ENCODE results near the gene SERPINA1. TPM values are rescaled to one million over a fixed set of nuclear protein-coding genes. Genes with fewer than 3 reads are reported as not detected.

The SERPINA1 gene
- total RNA-seq, 1 experiment from 2014 or later: 9.1 TPM

DNA sequence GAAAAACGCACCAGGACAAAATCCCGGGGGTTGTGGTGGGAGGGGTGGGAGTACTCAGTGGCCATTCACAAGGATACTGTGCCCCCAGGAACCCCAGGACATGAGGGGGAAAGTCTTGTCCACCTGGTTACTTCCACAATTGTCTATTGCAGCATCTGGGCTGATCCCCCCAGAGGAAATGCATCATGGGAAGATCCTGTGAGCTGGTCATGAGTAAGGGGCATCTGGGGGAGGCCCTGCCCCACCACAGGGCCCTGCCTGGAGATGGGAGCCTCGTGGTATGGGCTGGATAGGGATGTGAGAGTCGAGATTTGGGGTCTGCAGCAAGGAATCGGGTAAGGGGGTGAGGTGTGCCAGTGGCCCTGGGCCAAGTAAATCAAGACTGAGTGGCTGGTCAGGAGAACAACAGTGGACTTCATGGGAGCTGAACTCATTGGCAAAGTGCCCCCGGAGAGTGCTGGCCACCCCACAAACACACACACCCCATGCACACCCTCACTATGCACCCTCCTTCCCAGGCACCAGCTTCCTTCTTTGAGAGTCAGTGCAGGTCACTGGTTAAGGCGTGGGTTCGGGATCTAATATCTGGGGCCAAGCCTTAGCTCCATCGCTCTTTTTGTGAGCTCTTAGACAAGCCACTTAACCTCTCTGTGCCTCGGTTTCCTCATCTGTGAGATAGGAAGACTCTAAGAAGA, 3.0 kb upstream of the SERPINA1 start:
- RAD21 ChIA-PET (ENCODE audit: low non-redundant PET in 1 of 2, low total read pairs in 2 of 2, uncharacterized antibody in 2 of 2, unreplicated experiment in 2 of 2): no interaction called here
- no peak for ATAC-seq
- Histone ChIP-seq H3K27ac (ENCODE audit: low read depth, low read length) (no peak overlapping the region), H3K4me2 (ENCODE audit: low read length) (peak overlapping the region; percentile 65; the same call in 1 of the 2 replicates), H3K4me3 (replicated peaks in 1 of 2; ENCODE audit: low read depth in 1 of 2, low read length in 2 of 2) (no peak overlapping the region), H3K9ac (ENCODE audit: low read length) (no peak overlapping the region), H3K27me3 (ENCODE audit: insufficient read depth, low read length) (no peaks in the 10 kb centered on the region), H2AFZ (ENCODE audit: low read depth, low read length, poor library complexity, severe bottlenecking) (no peak overlapping the region), H3K9me3 (ENCODE audit: control insufficient read depth in 1 of 2, insufficient read depth in 1 of 2, low read depth in 1 of 2, low read length in 2 of 2) (no peaks in the 10 kb centered on the region), H3K79me2 (ENCODE audit: insufficient read depth, low read length) (no peaks in the 10 kb centered on the region), H3K4me1 (ENCODE audit: control insufficient read depth in 1 of 2, insufficient read depth in 2 of 2, low read length in 2 of 2) (peaks cover 10 to 27% of the 10 kb centered on the region in 2 experiments), H3K9me2 (ENCODE audit: insufficient read depth) (no peaks in the 10 kb centered on the region), H3K36me3 (ENCODE audit: control insufficient read depth in 1 of 2, insufficient read depth in 2 of 2, low read length in 2 of 2) (no peaks in the 10 kb centered on the region), H4K20me1 (ENCODE audit: insufficient read depth) (no peaks in the 10 kb centered on the region)
- intact Hi-C loops (cut with micrococcal nuclease): no loop called here
- POLR2A ChIA-PET: no interaction called here
- BruUV-seq (replicated peaks): no TSS peak
- TF ChIP-seq, protein P1, sequence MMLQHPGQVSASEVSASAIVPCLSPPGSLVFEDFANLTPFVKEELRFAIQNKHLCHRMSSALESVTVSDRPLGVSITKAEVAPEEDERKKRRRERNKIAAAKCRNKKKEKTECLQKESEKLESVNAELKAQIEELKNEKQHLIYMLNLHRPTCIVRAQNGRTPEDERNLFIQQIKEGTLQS (IDR thresholded peaks at IDR 0.05): no peak
- TF ChIP-seq SRF (IDR thresholded peaks at IDR 0.05; ENCODE audit: low read depth) (no peak), POLR2AphosphoS5 (IDR thresholded peaks at IDR 0.05; ENCODE audit: low read depth, low read length) (no peak), ELF1 (IDR thresholded peaks at IDR 0.05; ENCODE audit: borderline replicate concordance, low read depth) (no peak), CBX3 (IDR thresholded peaks at IDR 0.05; ENCODE audit: low read depth) (no peak), POLR2A (IDR thresholded peaks at IDR 0.05; ENCODE audit: borderline replicate concordance, extremely low read depth, insufficient read depth, insufficient read length) (no peak), TCF7L2 (IDR thresholded peaks at IDR 0.05; ENCODE audit: borderline replicate concordance, extremely low read depth, insufficient read depth, insufficient read length) (no peak), RAD21 (IDR thresholded peaks at IDR 0.05; ENCODE audit: low read depth) (no peak), EGR1 (IDR thresholded peaks at IDR 0.05; ENCODE audit: low read depth) (no peak), SIN3A (IDR thresholded peaks at IDR 0.05; ENCODE audit: low read depth) (no peak), ZNF274 (IDR thresholded peaks at IDR 0.05; ENCODE audit: low read depth, low read length) (no peak), JUND (IDR thresholded peaks at IDR 0.05) (no peak), EZH2 (IDR thresholded peaks at IDR 0.05) (no peak), EZH2phosphoT487 (IDR thresholded peaks at IDR 0.05; ENCODE audit: borderline replicate concordance) (no peak), SP1 (IDR thresholded peaks at IDR 0.05; ENCODE audit: low read depth) (no peak), FOSL1 (IDR thresholded peaks at IDR 0.05; ENCODE audit: low read depth) (no peak), YY1 (IDR thresholded peaks at IDR 0.05; ENCODE audit: extremely low read depth, insufficient replicate concordance, low read depth, low read length) (no peak)
- TF ChIP-seq, protein P2, sequence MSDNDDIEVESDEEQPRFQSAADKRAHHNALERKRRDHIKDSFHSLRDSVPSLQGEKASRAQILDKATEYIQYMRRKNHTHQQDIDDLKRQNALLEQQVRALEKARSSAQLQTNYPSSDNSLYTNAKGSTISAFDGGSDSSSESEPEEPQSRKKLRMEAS (IDR thresholded peaks at IDR 0.05): no peak
- TF ChIP-seq, protein P3, sequence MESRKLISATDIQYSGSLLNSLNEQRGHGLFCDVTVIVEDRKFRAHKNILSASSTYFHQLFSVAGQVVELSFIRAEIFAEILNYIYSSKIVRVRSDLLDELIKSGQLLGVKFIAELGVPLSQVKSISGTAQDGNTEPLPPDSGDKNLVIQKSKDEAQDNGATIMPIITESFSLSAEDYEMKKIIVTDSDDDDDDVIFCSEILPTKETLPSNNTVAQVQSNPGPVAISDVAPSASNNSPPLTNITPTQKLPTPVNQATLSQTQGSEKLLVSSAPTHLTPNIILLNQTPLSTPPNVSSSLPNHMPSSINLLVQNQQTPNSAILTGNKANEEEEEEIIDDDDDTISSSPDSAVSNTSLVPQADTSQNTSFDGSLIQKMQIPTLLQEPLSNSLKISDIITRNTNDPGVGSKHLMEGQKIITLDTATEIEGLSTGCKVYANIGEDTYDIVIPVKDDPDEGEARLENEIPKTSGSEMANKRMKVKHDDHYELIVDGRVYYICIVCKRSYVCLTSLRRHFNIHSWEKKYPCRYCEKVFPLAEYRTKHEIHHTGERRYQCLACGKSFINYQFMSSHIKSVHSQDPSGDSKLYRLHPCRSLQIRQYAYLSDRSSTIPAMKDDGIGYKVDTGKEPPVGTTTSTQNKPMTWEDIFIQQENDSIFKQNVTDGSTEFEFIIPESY (IDR thresholded peaks at IDR 0.05; ENCODE audit: extremely low read depth, insufficient replicate concordance, low read length): no peak
- TF ChIP-seq, protein P4, sequence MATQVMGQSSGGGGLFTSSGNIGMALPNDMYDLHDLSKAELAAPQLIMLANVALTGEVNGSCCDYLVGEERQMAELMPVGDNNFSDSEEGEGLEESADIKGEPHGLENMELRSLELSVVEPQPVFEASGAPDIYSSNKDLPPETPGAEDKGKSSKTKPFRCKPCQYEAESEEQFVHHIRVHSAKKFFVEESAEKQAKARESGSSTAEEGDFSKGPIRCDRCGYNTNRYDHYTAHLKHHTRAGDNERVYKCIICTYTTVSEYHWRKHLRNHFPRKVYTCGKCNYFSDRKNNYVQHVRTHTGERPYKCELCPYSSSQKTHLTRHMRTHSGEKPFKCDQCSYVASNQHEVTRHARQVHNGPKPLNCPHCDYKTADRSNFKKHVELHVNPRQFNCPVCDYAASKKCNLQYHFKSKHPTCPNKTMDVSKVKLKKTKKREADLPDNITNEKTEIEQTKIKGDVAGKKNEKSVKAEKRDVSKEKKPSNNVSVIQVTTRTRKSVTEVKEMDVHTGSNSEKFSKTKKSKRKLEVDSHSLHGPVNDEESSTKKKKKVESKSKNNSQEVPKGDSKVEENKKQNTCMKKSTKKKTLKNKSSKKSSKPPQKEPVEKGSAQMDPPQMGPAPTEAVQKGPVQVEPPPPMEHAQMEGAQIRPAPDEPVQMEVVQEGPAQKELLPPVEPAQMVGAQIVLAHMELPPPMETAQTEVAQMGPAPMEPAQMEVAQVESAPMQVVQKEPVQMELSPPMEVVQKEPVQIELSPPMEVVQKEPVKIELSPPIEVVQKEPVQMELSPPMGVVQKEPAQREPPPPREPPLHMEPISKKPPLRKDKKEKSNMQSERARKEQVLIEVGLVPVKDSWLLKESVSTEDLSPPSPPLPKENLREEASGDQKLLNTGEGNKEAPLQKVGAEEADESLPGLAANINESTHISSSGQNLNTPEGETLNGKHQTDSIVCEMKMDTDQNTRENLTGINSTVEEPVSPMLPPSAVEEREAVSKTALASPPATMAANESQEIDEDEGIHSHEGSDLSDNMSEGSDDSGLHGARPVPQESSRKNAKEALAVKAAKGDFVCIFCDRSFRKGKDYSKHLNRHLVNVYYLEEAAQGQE (IDR thresholded peaks at IDR 0.05; ENCODE audit: low read depth): no peak
- no peak for DNase-seq (ENCODE audit: low read depth, low spot score)
- CTCF ChIA-PET: interaction anchor here (1.6 kb wide), 1 partner anchor 10 kb away, joined by 3 read pairs; no protein-coding TSS in a partner anchor

Data from HCT116 (cell line).